PC-3 (cell line): ENCODE data around the gene TAOK1.

Experiments
- EZH2 ChIP-seq: fragments of 300-600 bp; sonication (generic); IDR thresholded peaks from one replicate; pipeline ENCODE4 v1.6.1; 2017; ENCODE audit warnings: antibody characterized with exemption, mild to moderate bottlenecking, low read length; ENCODE audit not compliant: unreplicated experiment
- TF ChIP-seq, protein P1 (sequence below): fragments of 300-600 bp; sonication (generic); conservative IDR thresholded peaks from 2 replicates; pipeline ENCODE4 v1.5.1; 2017; ENCODE audit warnings: antibody characterized with exemption, low read depth, mild to moderate bottlenecking, low read length

DNA sequence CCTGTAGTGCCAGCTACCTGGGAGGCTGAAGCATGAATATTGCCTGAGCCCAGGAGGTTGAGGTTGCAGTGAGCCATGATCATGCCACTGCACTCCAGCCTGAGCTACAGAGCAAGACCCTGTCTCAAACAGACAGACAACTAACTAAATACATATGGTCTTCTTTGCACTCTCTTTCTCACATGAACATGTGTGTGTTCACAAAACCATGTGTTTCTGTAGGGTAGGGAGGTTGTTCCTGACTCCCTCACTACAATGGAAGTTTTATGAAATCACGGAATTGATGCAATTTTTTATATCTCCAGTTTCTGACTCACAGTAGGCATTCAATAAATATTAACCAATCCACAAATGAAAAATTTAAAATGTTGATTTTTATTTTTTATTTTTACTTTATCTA, 128.2 kb downstream of the TAOK1 start:
- TF ChIP-seq, protein P1, sequence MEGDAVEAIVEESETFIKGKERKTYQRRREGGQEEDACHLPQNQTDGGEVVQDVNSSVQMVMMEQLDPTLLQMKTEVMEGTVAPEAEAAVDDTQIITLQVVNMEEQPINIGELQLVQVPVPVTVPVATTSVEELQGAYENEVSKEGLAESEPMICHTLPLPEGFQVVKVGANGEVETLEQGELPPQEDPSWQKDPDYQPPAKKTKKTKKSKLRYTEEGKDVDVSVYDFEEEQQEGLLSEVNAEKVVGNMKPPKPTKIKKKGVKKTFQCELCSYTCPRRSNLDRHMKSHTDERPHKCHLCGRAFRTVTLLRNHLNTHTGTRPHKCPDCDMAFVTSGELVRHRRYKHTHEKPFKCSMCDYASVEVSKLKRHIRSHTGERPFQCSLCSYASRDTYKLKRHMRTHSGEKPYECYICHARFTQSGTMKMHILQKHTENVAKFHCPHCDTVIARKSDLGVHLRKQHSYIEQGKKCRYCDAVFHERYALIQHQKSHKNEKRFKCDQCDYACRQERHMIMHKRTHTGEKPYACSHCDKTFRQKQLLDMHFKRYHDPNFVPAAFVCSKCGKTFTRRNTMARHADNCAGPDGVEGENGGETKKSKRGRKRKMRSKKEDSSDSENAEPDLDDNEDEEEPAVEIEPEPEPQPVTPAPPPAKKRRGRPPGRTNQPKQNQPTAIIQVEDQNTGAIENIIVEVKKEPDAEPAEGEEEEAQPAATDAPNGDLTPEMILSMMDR = no peak
- no peak for TF ChIP-seq EZH2
